GM18502 (cell line): ENCODE results near the gene IL33.

Experiments used
- ATAC-seq: cut with Tn5 transposase; IDR thresholded peaks from one replicate; pipeline ENCODE4 v1.9.1; 2021; ENCODE audit warnings: mild to moderate bottlenecking; ENCODE audit not compliant: unreplicated experiment, poor library complexity

IL33 gene

DNA sequence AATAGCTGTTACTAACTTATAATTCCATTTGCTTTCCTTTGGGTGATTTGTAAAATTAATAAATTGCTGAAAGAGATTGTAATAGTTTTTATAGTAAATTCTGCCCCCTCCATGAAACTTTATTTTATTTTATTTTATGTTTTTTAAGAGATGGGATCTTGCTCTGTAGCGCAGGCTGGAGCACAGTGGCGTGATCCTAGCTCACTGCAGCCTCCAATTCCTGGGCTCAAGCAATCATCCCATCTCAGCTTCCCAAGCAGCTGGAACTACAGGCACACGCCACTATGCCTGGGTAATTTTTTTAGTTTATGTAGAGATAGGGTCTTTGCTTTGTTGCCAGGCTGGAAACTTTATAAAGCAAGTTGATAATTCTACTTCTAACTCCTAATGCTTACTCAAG is 395 bp downstream of the IL33 start:
- ATAC-seq: no peak

DNA sequence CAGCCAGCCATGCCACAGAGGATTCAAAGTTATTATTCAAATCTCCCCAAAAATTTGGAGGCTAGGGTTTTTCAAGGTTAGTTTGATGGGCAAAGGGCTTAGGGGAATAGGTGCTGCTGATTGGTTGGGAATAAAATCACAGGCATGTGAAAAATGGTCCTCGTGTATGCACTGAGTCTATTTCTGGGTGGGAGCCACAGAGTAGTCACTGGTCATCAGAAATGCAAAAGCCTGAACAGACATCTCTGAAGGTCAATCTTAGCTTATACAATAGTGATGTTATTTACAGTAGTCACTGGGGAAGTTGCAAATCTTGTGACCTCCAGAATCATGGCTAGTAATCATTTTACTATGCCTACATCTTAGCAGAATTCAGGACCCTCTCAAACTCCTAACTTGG is 1.3 kb downstream of the IL33 start:
- ATAC-seq: no peak

DNA sequence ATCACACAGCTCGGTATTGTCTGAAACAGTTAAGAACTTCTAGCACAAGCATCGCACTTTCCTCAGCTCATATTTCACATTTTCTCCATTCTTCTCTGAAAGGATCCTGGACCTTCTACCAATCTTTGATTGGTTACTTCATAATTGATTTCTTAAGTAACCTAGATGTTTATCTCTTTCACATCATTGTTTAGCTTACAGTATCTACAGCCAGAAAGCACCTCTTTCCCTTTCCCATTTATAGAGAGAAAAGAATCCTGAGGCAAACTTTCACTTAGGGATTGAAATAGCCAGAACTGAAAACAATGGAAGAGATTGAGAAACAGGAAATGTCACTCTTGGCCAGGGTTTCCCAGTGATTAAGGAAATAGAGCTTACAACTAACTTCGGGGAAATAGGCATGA is 2.5 kb downstream of the IL33 start:
- no peak for ATAC-seq

DNA sequence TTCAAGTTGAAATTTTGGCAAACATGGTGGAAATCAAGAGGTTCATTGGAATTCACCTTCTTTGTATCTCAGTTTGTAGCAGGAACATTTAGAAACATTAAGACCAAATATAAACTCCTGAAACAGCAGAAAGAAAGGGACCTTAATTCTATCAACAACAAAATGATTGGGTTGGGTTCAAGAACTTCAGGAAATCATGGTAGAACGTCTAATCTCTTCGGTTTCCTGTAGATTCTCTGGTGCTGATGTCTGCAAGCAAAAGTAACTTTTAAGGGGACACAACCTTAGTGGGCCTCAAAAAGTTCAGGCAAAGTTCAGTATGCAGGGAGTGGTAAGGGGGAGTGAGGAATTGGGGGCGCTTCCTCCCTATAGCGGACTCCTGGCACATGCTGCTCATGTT is 3.4 kb downstream of the IL33 start:
- ATAC-seq: no peak

DNA sequence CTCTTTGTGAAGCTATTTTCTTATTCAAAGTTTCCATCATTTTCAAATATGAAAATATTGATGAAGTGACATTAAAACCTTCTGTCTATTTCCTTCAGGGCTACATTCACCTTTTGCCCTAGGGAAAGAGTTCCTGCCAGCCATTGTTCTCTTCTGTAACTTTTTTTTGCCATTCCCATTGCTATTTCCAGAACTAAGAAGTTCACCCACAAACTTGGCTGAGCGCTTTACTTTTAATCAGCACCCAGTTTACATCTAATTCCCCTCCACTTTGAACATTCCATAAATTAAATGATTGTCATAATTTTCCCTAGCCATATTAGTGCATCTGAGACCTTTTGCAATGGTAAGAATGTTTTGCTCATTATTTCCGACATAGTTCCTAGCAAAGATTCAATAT is 4.4 kb downstream of the IL33 start:
- no peak for ATAC-seq

DNA sequence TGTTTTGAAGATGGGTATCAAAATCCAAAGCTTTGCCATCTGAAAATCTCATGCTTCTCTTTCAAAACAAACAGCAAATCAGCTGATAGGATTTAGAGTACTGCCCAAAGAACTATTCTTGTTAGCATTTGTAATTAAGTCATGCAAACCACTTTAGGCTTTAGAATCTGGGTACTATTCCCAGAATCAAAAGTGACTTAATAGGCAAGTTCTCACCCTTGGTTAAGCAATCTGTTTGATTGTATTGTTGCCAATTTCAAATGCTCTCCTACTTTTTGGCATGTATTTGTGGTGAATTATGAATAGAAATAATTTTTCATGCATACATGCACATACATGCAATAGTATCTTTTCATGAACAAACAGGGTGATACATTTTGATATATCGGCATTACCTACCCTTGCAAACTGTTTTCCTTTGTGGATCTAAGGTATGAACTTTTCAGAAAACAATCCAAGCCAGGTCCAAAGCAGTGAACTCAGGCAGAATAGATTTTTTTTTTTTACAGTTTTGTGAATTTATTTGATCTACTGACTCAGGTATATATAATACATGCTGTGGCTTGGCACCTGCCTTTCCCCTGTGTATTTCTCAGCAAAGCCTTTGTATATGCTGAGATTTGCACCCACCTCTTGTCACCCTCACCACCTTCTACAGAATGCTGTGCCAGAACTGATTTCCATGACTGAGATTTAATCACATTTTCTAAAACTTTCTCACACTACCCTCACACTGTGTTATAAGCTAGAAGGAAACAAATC is 9.0 kb downstream of the IL33 start:
- no peak for ATAC-seq

DNA sequence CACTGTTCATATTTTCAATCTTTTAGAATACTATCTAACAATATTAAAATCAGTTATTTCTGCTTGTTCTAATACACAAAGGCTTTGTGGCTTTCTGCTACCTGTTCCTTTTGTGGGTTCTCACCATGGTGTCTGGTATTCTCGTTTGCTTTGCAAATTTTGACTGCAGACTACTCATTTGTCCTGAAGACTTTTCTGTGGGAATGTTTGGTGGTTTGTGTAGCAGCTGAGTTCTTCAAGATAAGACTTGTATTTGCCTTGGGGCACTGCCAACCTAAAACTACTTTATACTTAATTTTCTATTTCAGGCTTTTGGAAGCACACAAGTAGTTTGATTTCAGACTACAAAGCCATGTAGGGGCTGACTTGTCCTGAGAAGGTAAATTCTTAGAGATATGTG is 11.1 kb downstream of the IL33 start:
- no peak for ATAC-seq

DNA sequence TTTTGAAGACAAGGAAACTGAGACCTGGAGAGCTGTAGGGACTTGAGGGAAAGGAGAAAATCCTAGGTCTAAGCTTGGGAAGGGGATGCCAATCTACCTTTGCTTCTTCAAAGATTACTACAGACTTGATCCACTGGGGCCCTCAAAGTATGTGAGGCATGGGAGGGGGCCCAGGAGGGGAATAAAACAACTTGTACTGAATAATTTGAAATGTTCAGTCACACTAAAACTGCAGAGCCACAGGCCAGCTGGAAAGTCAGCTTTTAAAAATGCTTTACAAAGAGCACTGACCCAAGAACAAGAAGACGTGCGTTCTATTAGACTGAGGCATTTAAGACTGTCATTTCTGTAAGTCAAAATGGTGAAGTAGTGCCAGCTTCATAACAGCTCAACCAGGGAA is 13.6 kb downstream of the IL33 start:
- ATAC-seq: no peak

DNA sequence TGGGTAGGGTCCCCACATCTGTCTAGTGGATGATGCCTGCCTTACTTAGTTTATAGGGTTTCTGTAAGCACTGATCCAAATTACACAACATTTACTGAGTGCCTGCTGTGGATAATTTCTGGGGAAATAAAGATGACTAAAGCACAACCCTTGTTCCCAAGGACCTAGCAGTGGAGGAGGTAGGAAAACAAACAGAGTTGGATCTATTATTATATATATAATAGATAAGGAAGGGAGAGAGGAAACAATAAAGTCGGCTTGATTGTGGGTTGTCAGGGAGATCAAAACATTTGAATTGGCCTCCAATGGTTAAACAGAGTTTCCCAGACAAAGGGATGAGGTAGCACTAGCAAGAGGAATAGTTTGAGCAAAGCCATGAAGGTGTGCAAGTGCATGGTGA is 14.0 kb downstream of the IL33 start:
- no peak for ATAC-seq

DNA sequence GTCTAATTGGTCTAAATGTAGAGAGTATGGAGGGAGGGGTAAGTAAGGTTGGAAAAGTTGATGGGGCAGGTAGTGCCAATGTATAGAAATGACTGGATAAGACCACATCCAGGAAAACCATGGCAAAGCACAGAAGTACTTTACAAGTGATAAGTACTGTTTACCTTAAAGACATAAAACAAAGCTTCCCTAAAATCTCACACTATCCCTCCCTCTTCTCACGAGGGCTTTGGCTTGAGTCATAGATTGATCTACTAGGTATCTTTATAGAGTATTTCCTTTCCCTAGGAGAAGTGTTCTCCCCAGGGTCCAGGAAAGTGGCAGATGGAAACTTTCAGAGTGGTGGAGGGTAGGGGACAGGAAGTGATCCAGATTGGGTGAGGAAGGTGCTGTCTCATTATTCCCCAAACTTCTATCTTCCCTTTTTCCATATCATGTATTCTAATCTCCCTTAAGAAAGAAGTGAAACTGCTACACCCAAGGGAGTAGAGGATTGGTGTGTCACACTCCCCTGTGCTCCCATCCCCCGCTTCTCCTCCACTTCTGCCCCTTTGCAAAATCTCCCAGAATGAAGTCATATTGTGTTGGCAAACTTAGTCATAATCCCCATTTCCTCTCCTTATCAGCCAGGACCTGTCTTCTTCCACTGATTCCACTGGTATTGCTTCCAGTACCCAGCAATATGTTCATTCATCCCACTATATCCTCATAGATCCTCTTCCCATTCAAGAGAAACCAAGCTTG is 14.6 kb downstream of the IL33 start:
- no peak for ATAC-seq

DNA sequence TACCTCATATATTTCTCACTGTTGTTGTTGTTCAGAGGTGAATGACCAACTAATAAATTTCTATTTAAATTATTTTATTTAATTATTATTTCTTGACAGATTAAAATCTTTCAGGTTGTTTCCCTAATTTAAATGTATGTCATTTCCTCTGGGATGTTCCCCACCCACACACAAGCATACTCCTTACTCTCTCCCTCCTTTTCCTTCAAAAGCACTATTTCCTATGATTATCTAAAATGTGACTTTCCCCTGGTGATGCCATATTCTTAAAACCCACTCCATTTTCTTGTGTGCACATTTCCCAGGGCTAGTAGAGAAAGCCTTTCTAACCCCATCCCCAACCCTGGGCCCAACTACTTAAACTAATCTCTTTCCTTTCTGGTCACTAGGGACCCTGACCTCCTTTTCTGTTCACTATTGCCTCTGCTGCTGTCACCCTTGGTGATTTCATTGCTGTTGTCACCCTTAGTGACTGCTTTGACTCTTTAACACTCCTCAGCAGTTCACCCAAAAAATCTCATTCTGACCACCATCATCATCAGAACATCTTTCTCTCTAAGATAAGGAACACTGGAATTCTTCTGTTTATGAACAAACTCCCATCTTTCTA is 16.8 kb downstream of the IL33 start:
- ATAC-seq: no peak

DNA sequence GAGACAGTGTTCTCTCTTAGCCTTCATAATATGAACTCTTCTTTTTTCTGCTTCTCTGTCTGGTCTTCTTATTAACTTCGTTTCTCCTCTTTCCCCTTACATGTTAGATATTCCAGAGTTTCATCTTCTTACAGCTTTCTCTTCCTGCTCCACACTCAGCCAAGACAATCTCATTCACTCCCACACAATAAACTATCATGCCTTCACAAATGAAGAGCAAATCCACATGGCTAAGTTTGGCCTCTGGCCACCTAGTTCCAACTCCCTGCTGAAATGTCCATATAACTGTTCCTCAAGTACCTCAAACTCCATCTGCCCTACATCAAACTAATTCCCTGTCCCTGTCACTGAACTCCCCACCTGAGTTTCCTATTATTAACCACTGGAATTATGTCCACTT is 18.4 kb downstream of the IL33 start:
- ATAC-seq: no peak

DNA sequence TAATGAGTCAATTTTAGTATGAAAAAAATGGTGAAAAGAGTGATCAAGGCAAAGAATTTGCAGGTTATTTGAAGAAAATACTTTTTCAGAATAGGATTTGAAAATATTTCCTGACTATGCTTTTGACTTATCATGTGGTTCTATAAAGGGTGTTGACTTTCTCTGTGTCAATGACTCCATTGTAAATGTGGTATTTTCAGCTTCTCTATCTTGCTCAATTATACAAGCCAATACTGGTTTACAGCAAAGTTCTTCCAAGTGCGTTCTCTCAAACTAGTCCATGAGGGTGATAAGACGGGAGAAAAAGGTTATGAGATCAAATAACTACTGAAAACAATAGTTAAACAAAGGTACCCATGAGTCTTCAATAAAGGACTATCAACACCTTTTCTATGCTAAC is 21.7 kb downstream of the IL33 start:
- ATAC-seq: no peak

DNA sequence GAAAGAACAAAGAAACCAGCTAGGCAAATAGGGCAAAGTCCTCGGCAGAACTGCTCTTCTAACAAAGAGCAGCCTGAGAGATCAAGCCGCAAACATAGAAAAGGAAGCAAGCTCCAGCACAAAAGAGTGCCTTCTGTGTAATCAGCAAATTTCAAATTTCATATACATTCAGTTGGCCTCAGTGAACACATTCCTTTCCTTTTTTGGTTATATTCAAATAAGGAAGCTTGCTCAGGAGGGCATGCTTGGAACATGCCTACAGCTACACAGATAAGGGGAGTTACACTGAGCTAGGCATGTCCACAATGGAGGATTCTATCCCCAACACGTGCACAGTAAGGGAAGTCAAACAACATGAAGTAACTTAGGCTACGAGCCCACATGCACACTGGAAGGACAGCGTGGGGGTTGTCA is 23.4 kb downstream of the IL33 start:
- ATAC-seq: no peak

DNA sequence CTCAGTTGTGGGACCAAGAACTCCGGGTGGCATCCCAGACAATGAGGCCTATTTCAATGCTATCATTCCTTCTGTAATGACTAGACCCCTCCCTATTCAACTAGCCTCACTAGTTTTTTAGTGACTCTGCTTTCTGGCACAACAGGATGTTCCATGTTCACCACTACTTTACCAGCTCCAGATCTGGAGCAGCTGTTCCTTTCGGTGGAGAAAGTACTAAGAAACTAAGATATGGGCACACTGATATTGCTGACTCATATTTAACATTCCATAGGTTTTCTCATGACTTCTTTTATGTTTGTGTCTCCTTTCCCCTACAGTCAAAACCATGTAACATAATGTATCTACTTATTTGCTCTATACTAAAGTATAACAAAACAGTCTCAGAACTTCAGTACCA is 24.1 kb downstream of the IL33 start:
- ATAC-seq: no peak

DNA sequence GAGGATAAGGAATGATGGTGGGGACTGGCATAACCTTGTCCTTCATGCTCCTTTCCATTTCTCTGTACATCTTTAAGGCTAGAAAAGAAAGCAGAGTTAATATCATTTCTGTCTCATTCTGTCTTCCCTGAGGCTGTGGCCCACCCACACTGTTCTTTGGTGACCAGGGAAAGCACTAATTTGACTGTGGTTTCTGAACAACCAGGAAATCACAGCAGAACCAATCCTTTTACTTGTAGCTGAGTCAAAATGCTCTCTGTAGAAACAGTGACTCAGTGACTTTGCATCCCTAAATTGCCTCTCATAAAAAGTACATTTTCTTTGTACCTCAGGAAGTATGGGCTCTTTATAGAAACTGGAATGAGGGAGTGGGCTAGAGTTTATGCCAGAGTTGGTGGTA is 28.1 kb downstream of the IL33 start:
- ATAC-seq: peak; percentile 93

DNA sequence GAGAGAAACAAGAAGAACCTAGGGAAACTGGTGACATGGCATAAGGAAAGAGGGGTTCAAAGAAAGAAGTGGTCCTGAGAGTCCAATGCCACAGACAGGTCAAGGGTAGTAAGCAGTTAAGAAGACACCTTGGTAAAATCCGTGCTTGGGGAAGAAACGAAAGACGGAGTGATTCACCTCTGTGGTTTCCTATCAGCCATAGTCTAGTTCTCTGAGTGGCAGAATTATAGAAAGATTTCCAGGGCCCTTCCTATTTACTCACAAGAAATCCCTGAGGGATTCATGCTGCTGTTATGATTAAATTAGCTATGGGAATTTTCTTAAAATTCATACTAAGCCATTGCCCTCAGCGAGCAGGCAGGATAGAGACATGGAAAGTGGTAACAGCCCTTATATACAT is 31.7 kb downstream of the IL33 start:
- ATAC-seq: no peak

DNA sequence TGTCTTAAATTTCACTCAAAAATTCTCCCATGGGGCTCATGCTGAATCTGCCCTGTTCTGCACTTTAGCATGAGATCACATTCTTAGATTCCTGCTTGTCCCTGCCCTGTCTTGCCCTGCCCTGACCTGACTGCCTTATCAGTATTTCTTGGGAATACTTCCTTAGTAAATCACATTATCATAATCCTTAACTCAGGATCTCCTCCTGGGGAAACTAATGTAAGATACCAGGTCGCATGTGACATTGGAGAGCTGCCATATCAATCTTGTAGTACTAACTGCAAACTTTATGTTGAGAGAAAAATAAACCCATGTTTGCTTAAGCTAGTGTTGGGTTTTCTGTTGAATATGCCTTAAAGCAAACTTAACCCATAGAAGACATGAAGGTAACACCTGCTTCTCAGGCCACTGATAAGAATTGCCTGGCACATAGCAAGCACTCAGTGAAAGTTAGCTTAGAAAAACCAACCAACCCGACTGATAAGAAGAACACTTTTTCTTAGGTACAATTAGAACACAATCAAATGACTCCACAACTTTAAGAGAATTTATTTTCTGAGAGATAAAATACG is 53.3 kb downstream of the IL33 start:
- ATAC-seq: no peak

DNA sequence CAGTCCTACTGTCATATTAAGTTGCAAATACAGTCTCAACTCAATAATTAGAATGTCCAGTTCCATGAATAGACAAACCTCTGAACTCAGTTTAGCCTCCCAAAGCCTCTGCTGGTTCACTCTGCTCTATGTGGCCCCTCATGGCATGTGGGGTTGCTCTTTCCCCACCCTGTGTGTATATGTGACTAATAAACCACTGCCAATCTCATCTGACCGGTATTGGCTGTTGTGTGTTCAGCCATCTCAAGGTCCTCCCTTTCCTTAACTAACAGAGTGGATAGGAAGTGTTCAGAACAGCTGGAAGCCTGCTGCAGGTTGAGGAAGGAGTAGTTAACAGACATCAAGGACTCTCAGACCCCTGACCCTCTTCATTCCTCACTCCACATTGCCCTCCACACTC is 55.3 kb downstream of the IL33 start:
- no peak for ATAC-seq

DNA sequence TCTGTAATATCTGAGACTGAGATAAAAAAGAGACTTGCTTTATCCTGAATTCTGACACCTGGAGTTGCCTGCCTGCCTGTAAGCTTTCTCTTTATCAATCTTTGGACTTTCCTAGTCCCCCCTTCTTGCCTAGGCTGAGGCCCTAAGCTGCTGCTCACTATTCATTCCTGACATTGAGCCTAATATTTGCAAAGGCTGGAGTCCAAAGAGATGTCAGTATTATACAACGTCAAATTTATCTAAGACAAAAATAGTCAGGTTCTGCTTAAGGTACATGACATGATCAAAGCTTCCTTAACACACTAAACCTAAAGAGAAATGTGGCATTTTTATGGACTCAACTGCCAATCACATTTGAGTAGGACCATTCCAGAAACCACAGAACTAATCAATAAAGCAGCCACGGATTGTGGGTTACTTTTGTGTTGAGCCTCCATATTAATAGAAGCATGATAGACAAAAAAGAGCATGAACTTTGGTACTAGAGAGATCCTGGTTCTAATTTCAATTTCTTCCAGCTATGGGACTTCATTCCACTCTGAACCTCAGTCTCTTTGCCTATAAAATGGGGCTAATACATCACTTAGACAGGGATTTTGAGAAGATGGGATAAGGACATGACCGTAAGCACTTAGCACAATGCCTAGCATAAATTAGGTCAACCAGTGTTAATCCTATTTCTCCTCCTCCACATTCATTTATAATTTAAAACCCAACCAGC is 56.1 kb downstream of the IL33 start:
- no peak for ATAC-seq

DNA sequence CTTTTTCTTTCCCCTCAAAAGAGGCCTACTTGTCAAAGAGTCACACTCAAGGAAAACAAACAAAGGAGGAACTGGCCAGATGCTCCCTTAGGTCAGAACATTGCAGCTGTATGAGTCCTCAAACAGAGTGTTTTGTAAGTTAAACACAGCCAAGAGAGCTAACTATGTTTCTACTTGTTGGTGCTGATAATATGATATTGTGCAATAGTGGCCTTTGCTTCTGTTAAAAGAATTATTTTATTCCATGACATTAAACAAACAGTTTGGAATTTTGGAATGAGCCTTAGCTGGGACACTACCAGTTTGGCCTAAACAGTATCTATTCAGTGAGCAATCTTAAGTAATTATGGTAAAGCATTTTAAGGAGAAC is 56.6 kb downstream of the IL33 start:
- ATAC-seq: no peak
